H9 (cell line): Measurements from ENCODE around the gene MCF2L. TPM values are rescaled to one million over a fixed set of nuclear protein-coding genes. Genes with fewer than 3 reads are reported as not detected.

ENCODE experiments used
- DNase-seq: peaks from one replicate; pipeline ENCODE4 v3.0.0-alpha.2; 2017
- H2AFZ ChIP-seq: one replicate; pipeline ENCODE4 v1.6.1; 2013; ENCODE audit warnings: mild to moderate bottlenecking, low read length, control low read depth, moderate library complexity
- H2AK5ac ChIP-seq: 2 replicates; pipeline ENCODE4 v1.6.1; 2013; ENCODE audit warnings: low read length, control low read depth, mixed read lengths; ENCODE audit not compliant: insufficient read length
- H2BK120ac ChIP-seq: one replicate; pipeline ENCODE4 v1.6.1; 2013; ENCODE audit warnings: low read depth, mild to moderate bottlenecking, low read length, control low read depth, inconsistent platforms; ENCODE audit not compliant: poor library complexity, severe bottlenecking
- H2BK12ac ChIP-seq: 2 replicates; pipeline ENCODE4 v1.6.1; 2013; ENCODE audit warnings: low read length, control low read depth, mixed read lengths, low read depth; ENCODE audit not compliant: insufficient read length
- H2BK15ac ChIP-seq: 2 replicates; pipeline ENCODE4 v1.6.1; 2013; ENCODE audit warnings: low read depth, low read length, control low read depth
- H2BK20ac ChIP-seq: one replicate; pipeline ENCODE4 v1.6.1; 2013; ENCODE audit warnings: low read depth, mild to moderate bottlenecking, low read length, control low read depth, inconsistent platforms; ENCODE audit not compliant: poor library complexity, severe bottlenecking
- H2BK5ac ChIP-seq: 2 replicates; pipeline ENCODE4 v1.6.1; 2013; ENCODE audit warnings: low read length, control low read depth, mixed read lengths; ENCODE audit not compliant: insufficient read length
- H3K14ac ChIP-seq: 2 replicates; pipeline ENCODE4 v1.6.1; 2013; ENCODE audit warnings: low read length, control low read depth; ENCODE audit not compliant: insufficient read depth
- H3K18ac ChIP-seq: 2 replicates; pipeline ENCODE4 v1.6.1; 2013; ENCODE audit warnings: low read depth, mild to moderate bottlenecking, mixed read lengths, low read length, control low read depth; ENCODE audit not compliant: insufficient read length
- H3K23ac ChIP-seq: 2 replicates; pipeline ENCODE4 v1.6.1; 2013; ENCODE audit warnings: low read length, control low read depth, mixed read lengths, low read depth; ENCODE audit not compliant: insufficient read length
- H3K23me2 ChIP-seq: 2 replicates; pipeline ENCODE4 v1.6.1; 2013; ENCODE audit warnings: low read depth, mild to moderate bottlenecking, mixed read lengths, low read length, control low read depth; ENCODE audit not compliant: insufficient read length, poor library complexity, severe bottlenecking
- H3K27ac ChIP-seq: 2 replicates; pipeline ENCODE4 v1.5.1; 2013; ENCODE audit warnings: low read length, control low read depth, mixed read lengths, low read depth; ENCODE audit not compliant: insufficient read length
- H3K27me3 ChIP-seq: 2 replicates; pipeline ENCODE4 v1.6.1; 2013; ENCODE audit warnings: low read length, control low read depth, inconsistent platforms; ENCODE audit not compliant: insufficient read depth
- H3K4ac ChIP-seq: 2 replicates; pipeline ENCODE4 v1.6.1; 2013; ENCODE audit warnings: low read depth, mild to moderate bottlenecking, control low read depth, inconsistent platforms, low read length, moderate library complexity
- H3K4me1 ChIP-seq: 2 replicates; pipeline ENCODE4 v1.6.1; 2013; ENCODE audit warnings: low read length, control low read depth, inconsistent platforms; ENCODE audit not compliant: insufficient read depth
- H3K4me2 ChIP-seq: 2 replicates; pipeline ENCODE4 v1.6.1; 2013; ENCODE audit warnings: low read length, control low read depth, mixed read lengths; ENCODE audit not compliant: insufficient read length, insufficient read depth
- H3K56ac ChIP-seq: 2 replicates; pipeline ENCODE4 v1.6.1; 2013; ENCODE audit warnings: low read depth, mild to moderate bottlenecking, mixed read lengths, low read length, control low read depth; ENCODE audit not compliant: insufficient read length
- H3K79me1 ChIP-seq: 2 replicates; pipeline ENCODE4 v1.6.1; 2013; ENCODE audit warnings: low read depth, mild to moderate bottlenecking, moderate library complexity, low read length, control low read depth, inconsistent platforms; ENCODE audit not compliant: insufficient read depth, poor library complexity, severe bottlenecking
- H3K79me2 ChIP-seq: 2 replicates; pipeline ENCODE4 v1.6.1; 2013; ENCODE audit warnings: low read length, control low read depth, inconsistent platforms; ENCODE audit not compliant: insufficient read depth
- H3K9ac ChIP-seq: 2 replicates; pipeline ENCODE4 v1.6.1; 2013; ENCODE audit warnings: low read length, control low read depth, mixed read lengths; ENCODE audit not compliant: insufficient read length; ENCODE audit errors: extremely low read depth
- H3K9me3 ChIP-seq: one replicate; pipeline ENCODE4 v1.6.1; 2013; ENCODE audit warnings: low read depth, low read length, inconsistent platforms; ENCODE audit not compliant: control insufficient read depth
- H3T11ph ChIP-seq: one replicate; pipeline ENCODE4 v1.6.1; 2013; ENCODE audit warnings: mild to moderate bottlenecking, low read length, control low read depth, inconsistent platforms
- H4K20me1 ChIP-seq: one replicate; pipeline ENCODE4 v1.6.1; 2013; ENCODE audit not compliant: control insufficient read depth, insufficient read length, insufficient read depth
- H4K5ac ChIP-seq: 2 replicates; pipeline ENCODE4 v1.6.1; 2013; ENCODE audit warnings: low read depth, mild to moderate bottlenecking, mixed read lengths, low read length, control low read depth; ENCODE audit not compliant: insufficient read length
- H4K8ac ChIP-seq: replicated peaks from 2 replicates; pipeline ENCODE4 v1.6.1; 2013; ENCODE audit warnings: low read length, control low read depth, mixed read lengths, low read depth; ENCODE audit not compliant: insufficient read length
- H4K91ac ChIP-seq: 2 replicates; pipeline ENCODE4 v1.6.1; 2013; ENCODE audit warnings: low read depth, mild to moderate bottlenecking, moderate library complexity, mixed read lengths, low read length, control low read depth; ENCODE audit not compliant: insufficient read length
- H3K27ac Mint-ChIP-seq, 3 experiments: 2 replicates in 2 of 3; 3 replicates in 1 of 3; pipeline ENCODE4 v1.8.0; 2020 to 2021; ENCODE audit warnings: mixed read lengths in 3 of 3, mild to moderate bottlenecking in 1 of 3, moderate library complexity in 1 of 3
- H3K27me3 Mint-ChIP-seq: 2 replicates; pipeline ENCODE4 v1.8.0; 2021; ENCODE audit warnings: low read depth, mild to moderate bottlenecking, moderate library complexity, mixed read lengths
- H3K36me3 Mint-ChIP-seq, 3 experiments: 2 replicates in 2 of 3; 3 replicates in 1 of 3; pipeline ENCODE4 v1.8.0; 2020 to 2021; ENCODE audit warnings: low read depth in 3 of 3, mixed read lengths in 3 of 3; ENCODE audit not compliant: insufficient read depth in 1 of 3
- H3K4me1 Mint-ChIP-seq, 2 experiments: 2 replicates each; pipeline ENCODE4 v1.8.0; 2020; ENCODE audit warnings: mixed read lengths in 2 of 2
- H3K4me3 Mint-ChIP-seq, 2 experiments: 2 replicates in 1 of 2; 3 replicates in 1 of 2; pipeline ENCODE4 v1.8.0; 2020 to 2021; ENCODE audit warnings: mild to moderate bottlenecking in 2 of 2, mixed read lengths in 2 of 2, moderate library complexity in 1 of 2
- H3K9me3 Mint-ChIP-seq, 2 experiments: 2 replicates in 1 of 2; 3 replicates in 1 of 2; pipeline ENCODE4 v1.8.0; 2020; ENCODE audit warnings: mild to moderate bottlenecking in 2 of 2, mixed read lengths in 2 of 2, moderate library complexity in 1 of 2
- CTCF ChIP-seq: fragments of 200-600 bp; sonication (generic); conservative IDR thresholded peaks from 3 replicates; pipeline ENCODE4 v1.8.0; 2021; ENCODE audit warnings: antibody characterized with exemption, mild to moderate bottlenecking
- WGBS: extraction: QIAGEN DNeasy Blood & Tissue Kit; methylation state at CpG from one replicate; pipeline ENCODE4 v1.1.7; 2013; ENCODE audit warnings: missing lambda C conversion rate, low lambda C conversion rate, mixed read lengths; ENCODE audit not compliant: insufficient read length; ENCODE audit errors: extremely low coverage; 5-methylcytosine and 5-hydroxymethylcytosine counted together
- total RNA-seq: library from RNA; stranded (reverse); gene quantifications from 2 replicates; pipeline ENCODE4 v1.2.1, GENCODE V29; 2021

MCF2L gene
- total RNA-seq, 1 experiment from 2014 or later: 18.5 TPM

- Histone ChIP-seq H3K56ac (no peak overlapping the region), H2BK15ac (no peak overlapping the region), H2AFZ (no peak overlapping the region), H3K9me3 (no peaks in the 10 kb centered on the region), H3K27ac (no peak overlapping the region), H4K5ac (no peak overlapping the region), H3T11ph (no peak overlapping the region), H3K79me2 (peaks cover 2% of the 10 kb centered on the region; the same call in 1 of the 2 replicates), H4K20me1 (no peaks in the 10 kb centered on the region), H2BK12ac (no peak overlapping the region), H3K23me2 (peaks cover 15% of the 10 kb centered on the region), H4K91ac (no peak overlapping the region), H3K4me2 (no peak overlapping the region), H3K14ac (no peak overlapping the region), H3K4me1 (no peaks in the 10 kb centered on the region), H2BK20ac (no peak overlapping the region), H4K8ac (no peak overlapping the region), H3K18ac (no peak overlapping the region), H3K79me1 (no peaks in the 10 kb centered on the region), H3K4ac (no peak overlapping the region), H2BK5ac (no peak overlapping the region), H2AK5ac (no peak overlapping the region), H3K9ac (no peak overlapping the region), H2BK120ac (no peak overlapping the region), H3K27me3 (no peaks in the 10 kb centered on the region), H3K23ac (no peak overlapping the region)
- WGBS: no CpG with 5 or more reads among the region's 7 CpGs
- H3K4me3 Mint-ChIP-seq: no peak overlapping the region
- H3K27ac Mint-ChIP-seq: no peak overlapping the region
- peaks cover 12% of the 10 kb centered on the region for H3K27me3 Mint-ChIP-seq
- H3K9me3 Mint-ChIP-seq: peaks cover 5 to 12% of the 10 kb centered on the region in 2 experiments
- TF ChIP-seq CTCF: no peak
- peaks cover 6 to 11% of the 10 kb centered on the region in 2 experiments for H3K4me1 Mint-ChIP-seq
- H3K36me3 Mint-ChIP-seq: peaks cover 5 to 13% (median 6%) of the 10 kb centered on the region in 3 experiments; a peak in 6 of 7 replicates
- DNase-seq: no peak
Observed at GRCh38 chr13:112941349-112941748, 27.7 kb upstream of the MCF2L start.
